ENCODE data around the gene CBLN3.
"Not testable (repeated sequence)": the region's sequence is repeated elsewhere in the genome, so short reads cannot be mapped to it uniquely, and the experiment has no call there.

CBLN3 gene
- 0 to 13.2 (median 4.6) reads per million in 9 experiments for total RNA-seq

GRCh38 chr14:24429395-24430142, at the start of gene CBLN3, which contains the start of gene KHNYN:
CBLN3 (minus strand) TSS chr14:24429668; CDS start chr14:24429054, 614 bp downstream.
KHNYN (plus strand) TSS chr14:24429954; CDS start chr14:24430731, 777 bp downstream.
- H3K27ac Mint-ChIP-seq = peak within 1 kb of the TSS; percentile 97 to 99
- DNase-seq (peak; percentile 82 to 85 (median 82)), ATAC-seq (replicated peaks) (peak; percentile 81)
- H3K9me3 Mint-ChIP-seq = no peaks in the 10 kb centered on the region
- H3K27me3 Mint-ChIP-seq = no peaks in the 10 kb centered on the region
- peaks cover 46% of the 10 kb centered on the region for H3K36me3 Mint-ChIP-seq (ENCODE audit: insufficient read depth)
- H3K4me1 Mint-ChIP-seq (ENCODE audit: low read depth in 2 of 2) = peaks cover 37 to 40% of the 10 kb centered on the region in 2 donors
- peak within 1 kb of the TSS; percentile 84 to 86 for H3K4me3 Mint-ChIP-seq

- H3K4me3 Mint-ChIP-seq = no peak overlapping the region
- no peaks in the 10 kb centered on the region for H3K9me3 Mint-ChIP-seq
- no peak for ATAC-seq (replicated peaks)
- H3K4me1 Mint-ChIP-seq (ENCODE audit: low read depth in 2 of 2) = no peaks in the 10 kb centered on the region
- H3K27ac Mint-ChIP-seq = no peak overlapping the region
- H3K36me3 Mint-ChIP-seq (ENCODE audit: insufficient read depth) = no peaks in the 10 kb centered on the region
- no peak for DNase-seq
- peaks cover 0 to 12% of the 10 kb centered on the region in 2 donors for H3K27me3 Mint-ChIP-seq
Observed at GRCh38 chr14:24475261-24475660, 45.8 kb upstream of the CBLN3 start.

- no peak overlapping the region for H3K27ac Mint-ChIP-seq
- ATAC-seq (replicated peaks) (no peak), DNase-seq (no peak)
- peaks cover 3% of the 10 kb centered on the region for H3K36me3 Mint-ChIP-seq (ENCODE audit: insufficient read depth)
- peaks cover 0 to 12% of the 10 kb centered on the region in 2 donors for H3K27me3 Mint-ChIP-seq
- no peaks in the 10 kb centered on the region for H3K4me1 Mint-ChIP-seq (ENCODE audit: low read depth in 2 of 2)
- H3K9me3 Mint-ChIP-seq = no peaks in the 10 kb centered on the region
- no peak overlapping the region for H3K4me3 Mint-ChIP-seq
Observed at GRCh38 chr14:24473211-24473610, 43.7 kb upstream of the CBLN3 start.

GRCh38 chr14:24470450-24470849, 41.0 kb upstream of the CBLN3 start:
- H3K9me3 Mint-ChIP-seq; H3K4me1 Mint-ChIP-seq (ENCODE audit: low read depth in 2 of 2); DNase-seq; H3K4me3 Mint-ChIP-seq; ATAC-seq (replicated peaks); H3K36me3 Mint-ChIP-seq (ENCODE audit: insufficient read depth); H3K27ac Mint-ChIP-seq: not testable (repeated sequence)
- peaks cover 0 to 12% of the 10 kb centered on the region in 2 donors for H3K27me3 Mint-ChIP-seq

- H3K27me3 Mint-ChIP-seq = peaks cover 0 to 5% of the 10 kb centered on the region in 2 donors
- H3K36me3 Mint-ChIP-seq (ENCODE audit: insufficient read depth) = peaks cover 3% of the 10 kb centered on the region
- peaks cover 11 to 15% of the 10 kb centered on the region in 2 donors for H3K4me1 Mint-ChIP-seq (ENCODE audit: low read depth in 2 of 2)
- DNase-seq (no peak), ATAC-seq (replicated peaks) (no peak)
- H3K9me3 Mint-ChIP-seq = no peaks in the 10 kb centered on the region
- H3K4me3 Mint-ChIP-seq = no peak overlapping the region
- H3K27ac Mint-ChIP-seq = no peak overlapping the region
Observed at GRCh38 chr14:24465805-24466204, 36.3 kb upstream of the CBLN3 start.

- H3K27ac Mint-ChIP-seq = no peak overlapping the region
- no peak overlapping the region for H3K4me3 Mint-ChIP-seq
- peaks cover 3% of the 10 kb centered on the region for H3K36me3 Mint-ChIP-seq (ENCODE audit: insufficient read depth)
- H3K9me3 Mint-ChIP-seq = no peaks in the 10 kb centered on the region
- no peak for DNase-seq
- ATAC-seq (replicated peaks) = no peak
- peaks cover 11 to 15% of the 10 kb centered on the region in 2 donors for H3K4me1 Mint-ChIP-seq (ENCODE audit: low read depth in 2 of 2)
- H3K27me3 Mint-ChIP-seq = peaks cover 0 to under 1% of the 10 kb centered on the region in 2 donors
Observed at GRCh38 chr14:24465368-24465767, 35.9 kb upstream of the CBLN3 start.

GRCh38 chr14:24463884-24464785, 34.7 kb upstream of the CBLN3 start:
- Mint-ChIP-seq H3K4me1 (ENCODE audit: low read depth in 2 of 2) (peaks cover 11 to 15% of the 10 kb centered on the region in 2 donors), H3K27ac (peak overlapping the region in 1 of 2 donors; percentile 27), H3K9me3 (no peaks in the 10 kb centered on the region), H3K36me3 (ENCODE audit: insufficient read depth) (peaks cover 6% of the 10 kb centered on the region), H3K27me3 (no peaks in the 10 kb centered on the region), H3K4me3 (peak overlapping the region; percentile 3 to 36)
- ATAC-seq (replicated peaks) (no peak), DNase-seq (no peak)

- peaks cover 3% of the 10 kb centered on the region for H3K36me3 Mint-ChIP-seq (ENCODE audit: insufficient read depth)
Observed at GRCh38 chr14:24463017-24463883, 33.8 kb upstream of the CBLN3 start.

GRCh38 chr14:24461336-24461735, 31.9 kb upstream of the CBLN3 start:
- no peak overlapping the region for H3K27ac Mint-ChIP-seq
- ATAC-seq (replicated peaks) (no peak), DNase-seq (no peak)
- H3K27me3 Mint-ChIP-seq = no peaks in the 10 kb centered on the region
- peaks cover 16 to 18% of the 10 kb centered on the region in 2 donors for H3K4me1 Mint-ChIP-seq (ENCODE audit: low read depth in 2 of 2)
- H3K36me3 Mint-ChIP-seq (ENCODE audit: insufficient read depth) = peaks cover 3% of the 10 kb centered on the region
- no peak overlapping the region for H3K4me3 Mint-ChIP-seq
- no peaks in the 10 kb centered on the region for H3K9me3 Mint-ChIP-seq

More at GRCh38 chr14:24463017-24463883, 33.8 kb upstream of the CBLN3 start:
- Mint-ChIP-seq H3K27me3 (no peaks in the 10 kb centered on the region), H3K9me3 (no peaks in the 10 kb centered on the region), H3K27ac (peak overlapping the region in 1 of 2 donors; percentile 27), H3K4me1 (ENCODE audit: low read depth in 2 of 2) (peaks cover 11 to 15% of the 10 kb centered on the region in 2 donors), H3K4me3 (no peak overlapping the region)
- no peak for DNase-seq
- no peak for ATAC-seq (replicated peaks)

GRCh38 chr14:24459331-24459730, 29.9 kb upstream of the CBLN3 start:
- DNase-seq (no peak), ATAC-seq (replicated peaks) (no peak)
- peaks cover 3% of the 10 kb centered on the region for H3K36me3 Mint-ChIP-seq (ENCODE audit: insufficient read depth)
- no peaks in the 10 kb centered on the region for H3K27me3 Mint-ChIP-seq
- peaks cover 9% of the 10 kb centered on the region in 2 donors for H3K4me1 Mint-ChIP-seq (ENCODE audit: low read depth in 2 of 2)
- H3K9me3 Mint-ChIP-seq = no peaks in the 10 kb centered on the region
- H3K4me3 Mint-ChIP-seq = no peak overlapping the region
- no peak overlapping the region for H3K27ac Mint-ChIP-seq

GRCh38 chr14:24458736-24459135, 29.3 kb upstream of the CBLN3 start:
- Mint-ChIP-seq H3K9me3 (no peaks in the 10 kb centered on the region), H3K36me3 (ENCODE audit: insufficient read depth) (peaks cover 3% of the 10 kb centered on the region), H3K27me3 (no peaks in the 10 kb centered on the region), H3K4me1 (ENCODE audit: low read depth in 2 of 2) (peaks cover 6 to 7% of the 10 kb centered on the region in 2 donors), H3K4me3 (no peak overlapping the region), H3K27ac (no peak overlapping the region)
- DNase-seq (no peak), ATAC-seq (replicated peaks) (no peak)

GRCh38 chr14:24456980-24457379, 27.5 kb upstream of the CBLN3 start:
- ATAC-seq (replicated peaks) (no peak), DNase-seq (no peak)

GRCh38 chr14:24450828-24451227, 21.4 kb upstream of the CBLN3 start:
- ATAC-seq (replicated peaks); H3K4me1 Mint-ChIP-seq (ENCODE audit: low read depth in 2 of 2); H3K27me3 Mint-ChIP-seq; DNase-seq; H3K36me3 Mint-ChIP-seq (ENCODE audit: insufficient read depth); H3K9me3 Mint-ChIP-seq; H3K27ac Mint-ChIP-seq; H3K4me3 Mint-ChIP-seq: not testable (repeated sequence)

More at GRCh38 chr14:24456980-24457379, 27.5 kb upstream of the CBLN3 start:
- Mint-ChIP-seq H3K4me3 (no peak overlapping the region), H3K36me3 (ENCODE audit: insufficient read depth) (peaks cover 3% of the 10 kb centered on the region), H3K27me3 (peaks cover 0 to 6% of the 10 kb centered on the region in 2 donors), H3K27ac (peak overlapping the region; percentile 32 to 67), H3K9me3 (no peaks in the 10 kb centered on the region), H3K4me1 (ENCODE audit: low read depth in 2 of 2) (peaks cover 5% of the 10 kb centered on the region in 2 donors)
